Measurements from ENCODE around the gene DDX55.

DDX55 gene

DNA sequence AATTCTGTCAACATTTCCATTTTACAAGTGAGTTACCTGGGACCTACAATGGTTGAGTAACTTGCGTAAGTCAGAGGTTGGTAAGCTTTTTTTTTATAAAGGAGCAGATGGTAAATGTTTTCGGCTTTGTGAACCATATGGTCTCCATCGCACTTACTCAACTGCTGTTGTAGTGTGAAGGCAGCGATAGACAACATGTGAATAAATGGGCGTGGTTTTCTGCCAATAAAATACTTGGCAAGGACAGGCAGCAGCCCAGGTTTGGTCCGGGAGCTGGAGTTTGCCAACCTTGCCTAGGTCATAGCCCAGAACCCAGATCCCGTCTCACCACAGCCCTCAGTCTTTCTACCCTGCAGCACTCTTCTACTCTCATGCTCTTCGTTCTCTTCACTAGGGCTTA lies 6.3 kb downstream of the DDX55 start:
- no peak for DNase-seq (ENCODE audit: low read depth in 2 of 2)

DNA sequence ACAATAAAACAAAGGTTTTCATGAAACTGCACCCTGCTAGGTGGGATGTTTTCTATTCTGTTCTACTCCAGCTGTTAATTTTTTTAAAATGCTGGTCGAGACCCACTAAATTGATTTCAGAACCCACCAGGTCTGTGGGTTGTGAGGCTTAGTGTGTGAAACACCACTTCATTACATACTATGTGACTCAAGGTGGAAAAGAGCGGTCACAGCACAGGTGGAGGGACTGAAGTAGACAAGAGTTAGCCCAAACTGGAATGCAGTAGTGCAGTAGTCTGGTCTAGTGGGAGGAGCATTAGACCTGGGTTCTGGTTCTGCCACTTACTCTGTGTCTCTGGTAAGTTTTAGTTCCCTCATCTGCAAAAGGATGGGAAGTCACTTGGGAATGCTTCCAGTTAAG lies 12.2 kb downstream of the DDX55 start:
- DNase-seq (ENCODE audit: low read depth in 2 of 2), result no peak

DNA sequence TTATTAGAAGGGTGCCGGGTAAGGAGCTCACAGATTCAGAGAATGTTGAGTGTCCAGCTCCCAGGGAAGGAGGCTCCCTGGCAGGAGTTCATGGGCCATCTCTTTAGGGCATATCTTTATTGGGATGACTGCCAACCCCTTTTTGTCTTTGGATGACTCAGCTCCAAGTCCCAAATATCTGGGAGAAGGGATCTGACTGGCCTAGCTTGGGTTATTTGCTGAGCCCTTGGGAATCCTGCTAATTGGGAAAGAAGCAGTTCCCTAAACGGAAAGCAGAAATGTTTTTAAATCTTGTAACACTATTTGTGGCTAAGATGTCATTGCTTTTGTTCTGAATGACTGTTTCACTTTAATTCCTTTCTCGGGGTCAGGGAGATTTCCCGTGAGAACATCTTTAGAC lies 12.6 kb downstream of the DDX55 start:
- DNase-seq (ENCODE audit: low read depth in 2 of 2), result no peak

DNA sequence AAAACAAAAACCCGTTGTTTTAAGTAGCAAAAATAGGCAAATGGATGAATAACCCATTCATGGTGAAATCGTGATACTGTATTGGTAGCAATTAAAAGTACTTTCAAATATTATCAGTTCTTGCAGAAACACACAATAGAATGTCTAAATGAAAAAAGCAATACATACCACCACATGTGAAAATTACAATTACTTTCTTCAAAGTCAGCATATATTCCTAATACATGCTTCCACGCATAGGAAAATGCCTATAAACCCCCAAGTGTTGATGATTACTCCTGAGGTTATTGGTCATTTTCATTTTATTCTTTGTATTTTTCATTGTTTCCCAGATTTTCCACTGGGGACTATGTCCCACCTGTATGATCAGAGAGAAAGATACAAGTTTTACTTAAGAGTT lies 15.2 kb downstream of the DDX55 start:
- no peak for DNase-seq (ENCODE audit: low read depth in 2 of 2)

DNA sequence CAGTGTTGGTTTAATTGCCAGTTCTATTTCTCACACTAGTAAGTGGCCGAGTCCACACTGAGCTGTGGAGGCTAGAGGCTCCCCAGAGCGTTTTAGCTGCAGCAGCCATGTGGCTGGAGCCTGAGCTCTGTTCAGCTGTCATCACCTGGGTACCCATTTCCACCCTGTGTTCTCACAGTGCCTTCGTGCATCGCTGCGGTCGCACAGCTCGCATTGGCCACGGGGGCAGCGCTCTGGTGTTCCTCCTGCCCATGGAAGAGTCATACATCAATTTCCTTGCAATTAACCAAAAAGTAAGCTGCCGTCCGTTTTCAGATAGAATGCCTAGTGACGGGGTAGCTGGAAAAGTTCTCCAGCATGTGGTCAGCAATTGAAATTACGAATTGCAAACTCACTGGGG lies 15.7 kb downstream of the DDX55 start:
- DNase-seq (ENCODE audit: low read depth in 2 of 2), result no peak

DNA sequence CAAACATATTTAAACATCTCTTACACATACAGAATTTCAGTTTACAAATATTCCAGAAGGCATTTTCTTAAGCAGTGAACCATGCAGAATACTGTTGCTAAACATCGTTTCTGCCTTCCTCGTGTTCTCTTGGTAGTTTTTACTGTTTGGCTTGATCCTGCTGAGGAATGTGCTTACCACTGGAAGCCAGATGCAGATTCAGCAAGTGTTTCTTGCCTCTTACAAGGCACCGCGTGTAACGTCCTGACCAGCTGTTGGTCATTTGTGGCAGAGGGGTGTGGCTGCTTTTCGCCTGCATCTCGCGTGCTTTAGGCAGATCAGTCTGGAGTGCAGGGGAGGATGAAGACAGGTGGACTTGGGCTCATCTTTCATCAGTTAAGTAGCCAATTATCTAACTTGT lies 19.2 kb downstream of the DDX55 start:
- DNase-seq (ENCODE audit: low read depth in 2 of 2), result no peak

DNA sequence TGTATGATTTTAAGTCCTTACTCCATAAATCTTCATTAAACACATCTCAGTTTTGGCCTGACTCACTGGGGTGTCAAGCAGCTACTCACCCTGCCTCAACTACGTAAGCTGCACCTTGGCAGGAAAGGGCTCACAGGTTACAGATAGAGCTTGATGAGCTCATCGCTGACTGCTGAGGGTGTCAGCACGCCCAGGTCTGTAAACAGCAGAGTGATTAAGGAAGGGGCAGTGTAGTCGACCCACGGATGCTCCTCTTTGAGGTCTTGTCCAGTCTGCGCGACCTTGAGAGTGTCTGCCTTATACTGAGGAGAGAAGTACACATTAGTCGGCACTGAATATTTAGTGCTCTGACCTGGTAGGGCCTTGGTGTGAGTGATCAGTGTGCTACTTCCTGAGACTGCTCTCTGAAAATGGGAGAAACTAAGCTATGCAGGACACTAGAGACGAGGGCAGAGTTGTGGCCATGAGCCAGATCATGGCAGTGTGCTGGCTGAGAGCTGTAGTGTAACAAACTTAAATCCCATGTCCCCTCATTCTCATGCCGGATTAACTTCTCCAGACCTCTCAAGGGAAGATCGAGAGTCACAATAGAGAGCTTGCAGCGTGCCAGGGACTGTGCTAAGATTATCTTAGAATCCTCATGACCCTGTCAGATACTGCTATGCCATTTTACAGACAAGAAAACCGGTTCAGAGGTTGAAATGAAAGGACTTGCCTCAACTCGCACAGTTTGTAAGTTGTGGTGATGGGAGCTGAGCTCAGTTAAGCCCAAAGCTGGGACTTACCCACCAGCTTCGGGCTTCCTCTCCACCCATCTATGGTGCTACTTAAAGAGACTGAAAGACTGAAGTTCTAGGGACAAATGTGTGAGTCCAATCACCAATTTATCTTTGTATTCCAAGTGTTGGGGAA lies 20.0 kb downstream of the DDX55 start:
- no peak for DNase-seq (ENCODE audit: low read depth in 2 of 2)

DNA sequence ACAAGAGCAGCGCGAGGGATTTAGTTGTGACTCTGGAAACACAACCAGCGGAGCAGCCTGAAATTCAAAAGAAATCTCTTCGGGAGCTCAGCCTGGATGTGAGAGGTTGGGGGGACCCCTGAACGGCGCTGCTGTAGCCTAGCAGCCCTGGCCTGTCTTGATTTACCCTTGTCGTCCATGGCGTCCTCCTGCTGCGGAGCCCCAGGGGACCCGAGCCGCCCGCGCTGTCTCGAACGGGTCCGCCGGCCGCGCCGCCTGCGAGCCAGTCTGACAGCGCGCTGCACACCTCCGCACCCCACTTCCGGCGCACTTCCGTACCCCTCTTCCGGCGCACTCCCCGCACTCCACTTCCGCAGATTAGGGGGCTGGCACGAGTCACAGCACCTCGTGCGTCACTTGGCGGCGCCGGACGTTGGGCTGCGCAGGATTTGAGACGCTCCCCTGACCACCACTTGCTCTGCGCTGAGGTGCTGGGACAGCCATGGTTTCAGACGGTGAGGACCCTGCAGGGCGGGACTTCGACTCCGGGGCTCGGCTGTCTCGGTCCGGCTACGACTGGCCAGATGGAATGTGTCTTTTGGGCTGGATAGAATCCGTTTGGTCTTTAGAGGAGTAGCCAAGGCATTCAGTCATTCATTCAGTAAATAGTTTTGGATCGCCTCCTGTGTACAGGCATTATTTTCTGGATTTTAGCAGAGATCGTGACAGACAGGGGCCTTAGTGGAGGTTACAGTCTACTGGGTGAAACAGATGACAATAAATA lies 31.7 kb downstream of the DDX55 start, which contains the start of the genes EIF2B1 and GTF2H3:
Gene EIF2B1 (minus strand): TSS at position 308 of the 763 bp plus-strand sequence. CDS start 129 bp downstream, at position 179.
Gene GTF2H3 (plus strand): TSS at position 451 of the 763 bp plus-strand sequence. CDS start 31 bp downstream, at position 482.
- peak; percentile 94 to 96 for DNase-seq (ENCODE audit: low read depth in 2 of 2)

DNA sequence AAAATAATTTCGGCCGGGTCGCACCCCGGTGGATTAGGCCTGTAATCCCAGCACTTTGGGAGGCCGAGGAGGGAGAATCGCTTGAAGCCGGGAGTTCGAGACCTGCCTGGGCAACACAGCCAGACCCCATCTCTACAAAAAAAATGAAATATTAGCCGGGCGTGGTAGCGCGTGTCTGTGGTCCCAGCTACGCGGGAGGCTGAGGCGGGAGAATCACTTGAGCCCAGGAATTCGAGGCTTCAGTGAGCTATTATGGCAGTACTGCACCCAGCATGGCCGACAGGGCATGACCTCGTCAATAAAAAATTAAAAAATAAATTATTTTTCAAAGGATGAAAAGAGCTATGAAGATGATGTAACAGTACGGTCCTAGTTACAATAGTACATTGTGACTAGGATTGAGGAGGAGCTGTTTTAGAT lies 32.3 kb downstream of the DDX55 start:
- no peak for DNase-seq (ENCODE audit: low read depth in 2 of 2)

DNA sequence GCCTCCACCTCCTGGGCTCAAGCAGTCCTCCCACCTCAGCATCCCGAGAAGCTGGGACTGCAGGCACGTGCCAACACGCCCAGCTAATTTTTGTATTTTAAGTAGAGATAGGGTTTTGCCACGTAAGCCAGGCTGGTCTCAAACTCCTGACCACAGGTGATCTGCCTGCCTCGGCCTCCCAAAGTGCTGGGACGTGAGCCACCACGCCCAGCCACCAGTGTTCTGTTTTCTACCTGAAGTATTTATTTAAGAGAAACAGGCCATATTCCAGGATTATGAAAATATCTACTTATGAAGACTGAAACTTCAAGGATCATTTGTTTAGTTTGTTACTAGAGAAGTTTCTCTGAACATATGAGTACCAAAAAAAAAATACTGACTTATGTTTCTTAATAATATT lies 42.0 kb downstream of the DDX55 start:
- DNase-seq (ENCODE audit: low read depth in 2 of 2), result no peak

DNA sequence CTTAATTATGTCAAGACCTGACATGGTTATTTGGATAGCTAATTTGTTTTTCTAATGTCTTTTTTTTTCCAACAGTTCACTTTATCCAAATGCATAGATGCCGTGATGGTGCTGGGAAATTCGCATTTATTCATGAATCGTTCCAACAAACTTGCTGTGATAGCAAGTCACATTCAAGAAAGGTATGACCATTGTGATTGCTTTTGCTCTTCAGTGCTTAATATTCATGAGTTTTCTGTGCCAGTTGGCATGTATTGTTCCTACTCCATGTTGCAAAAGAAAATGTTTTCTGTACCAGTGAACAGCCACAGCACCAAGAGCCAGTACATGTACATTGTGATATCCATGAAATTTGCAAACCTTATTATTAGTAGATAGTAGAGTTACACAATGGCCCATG lies 43.5 kb downstream of the DDX55 start:
- no peak for DNase-seq (ENCODE audit: low read depth in 2 of 2)

DNA sequence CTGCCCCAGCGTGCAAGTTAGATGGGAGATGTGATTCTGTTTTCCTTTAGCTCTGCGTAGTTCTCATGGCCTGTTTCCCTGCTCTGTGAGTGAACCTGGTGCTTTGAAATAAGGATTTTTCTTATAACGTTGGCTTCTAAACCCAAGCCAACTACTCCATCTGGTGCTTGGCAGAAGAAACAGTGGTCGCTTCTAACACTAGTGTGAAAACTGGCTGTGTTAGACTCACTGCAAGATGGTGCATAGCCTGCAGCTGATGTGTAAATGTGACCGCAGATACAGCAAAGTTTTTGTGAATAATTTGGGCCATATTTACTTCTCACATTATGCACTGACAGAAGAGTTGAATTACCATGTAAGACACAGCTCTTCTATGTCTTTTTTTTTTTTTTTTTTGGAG lies 44.0 kb downstream of the DDX55 start:
- no peak for DNase-seq (ENCODE audit: low read depth in 2 of 2)

DNA sequence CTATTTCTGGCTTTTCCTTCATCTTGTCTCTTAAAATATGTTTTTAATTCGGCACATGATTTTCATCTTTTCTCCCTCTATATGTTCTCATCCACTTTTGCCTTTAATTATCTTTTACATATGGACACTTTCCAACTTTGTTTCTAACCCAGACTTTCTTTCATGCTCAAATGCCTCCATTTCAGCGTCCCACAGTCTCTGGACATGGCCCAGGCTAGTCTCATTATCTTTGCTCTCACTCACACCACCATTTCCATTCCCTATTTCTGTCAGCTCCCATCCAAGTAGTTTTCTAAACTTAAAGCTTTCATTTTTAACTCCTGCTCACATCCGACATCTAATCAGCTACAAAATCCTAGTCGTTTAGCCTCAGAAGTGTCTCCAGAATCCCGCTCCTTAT lies 46.5 kb downstream of the DDX55 start:
- no peak for DNase-seq (ENCODE audit: low read depth in 2 of 2)

DNA sequence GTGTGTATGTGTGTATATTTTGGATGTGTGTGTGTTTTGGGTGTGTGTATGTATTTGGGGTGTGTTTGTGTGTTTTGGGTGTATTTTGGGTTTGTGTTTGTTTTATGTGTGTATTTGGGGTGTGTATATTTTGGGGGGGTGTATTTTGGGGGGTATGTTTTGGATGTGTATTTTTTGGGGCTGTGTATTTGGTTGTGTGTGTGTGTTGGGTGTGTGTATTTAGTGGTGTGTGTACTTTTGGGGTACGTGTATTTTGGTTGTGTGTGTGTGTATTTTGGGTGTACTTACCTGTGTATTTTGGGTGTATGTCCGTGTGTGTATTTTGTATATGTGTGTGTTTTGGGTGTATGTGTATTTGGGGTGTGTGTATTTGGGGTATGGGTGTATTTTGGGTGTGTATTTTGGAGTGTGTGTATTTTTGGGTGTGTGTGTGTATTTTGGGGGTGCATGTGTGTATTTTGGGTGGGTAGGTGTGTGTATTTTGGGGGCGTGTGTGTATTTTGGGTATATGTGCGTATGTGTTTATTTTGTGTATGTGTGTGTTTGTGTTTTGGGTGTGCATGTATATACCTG lies 52.3 kb downstream of the DDX55 start:
- DNase-seq (ENCODE audit: low read depth in 2 of 2), result no peak

DNA sequence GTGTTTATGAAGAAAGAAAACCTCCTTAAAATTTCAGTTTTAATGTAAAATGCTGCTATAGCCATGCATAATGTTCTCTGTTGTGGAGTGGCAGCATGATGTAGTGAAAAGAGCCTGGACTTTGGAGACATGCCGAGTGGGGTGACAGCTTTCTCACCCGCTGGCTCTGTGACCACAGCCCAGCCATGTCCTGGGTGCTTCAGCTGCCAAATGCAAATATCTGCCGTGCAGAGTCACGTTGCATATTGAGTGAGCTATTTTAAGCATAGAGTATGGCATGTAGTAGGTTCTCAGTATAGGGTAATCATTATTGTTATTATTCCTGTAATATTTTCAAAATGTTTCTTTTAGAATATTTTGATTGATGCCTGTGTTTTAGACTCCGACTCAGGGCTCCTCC lies 53.5 kb downstream of the DDX55 start:
- DNase-seq (ENCODE audit: low read depth in 2 of 2), result no peak

DNA sequence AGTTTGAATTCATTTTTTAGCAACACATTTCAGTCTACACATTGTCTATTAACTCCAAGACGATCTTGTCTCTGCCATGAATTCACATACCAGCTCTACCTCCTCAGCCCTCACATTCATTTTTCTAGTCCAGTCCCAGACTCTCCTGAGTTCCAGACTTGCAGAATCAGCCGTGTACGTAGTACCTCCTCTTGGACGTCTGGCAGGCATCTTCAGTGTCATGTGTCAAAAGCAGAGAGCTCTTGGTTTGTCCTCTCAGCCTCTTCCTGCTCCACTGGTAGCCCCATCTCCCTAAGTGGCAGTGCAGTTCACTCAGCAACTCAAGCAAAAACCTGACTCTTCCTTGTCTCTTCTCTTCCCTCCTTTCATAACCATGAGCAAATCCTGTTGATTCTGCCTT lies 54.5 kb downstream of the DDX55 start:
- DNase-seq (ENCODE audit: low read depth in 2 of 2), result no peak

DNA sequence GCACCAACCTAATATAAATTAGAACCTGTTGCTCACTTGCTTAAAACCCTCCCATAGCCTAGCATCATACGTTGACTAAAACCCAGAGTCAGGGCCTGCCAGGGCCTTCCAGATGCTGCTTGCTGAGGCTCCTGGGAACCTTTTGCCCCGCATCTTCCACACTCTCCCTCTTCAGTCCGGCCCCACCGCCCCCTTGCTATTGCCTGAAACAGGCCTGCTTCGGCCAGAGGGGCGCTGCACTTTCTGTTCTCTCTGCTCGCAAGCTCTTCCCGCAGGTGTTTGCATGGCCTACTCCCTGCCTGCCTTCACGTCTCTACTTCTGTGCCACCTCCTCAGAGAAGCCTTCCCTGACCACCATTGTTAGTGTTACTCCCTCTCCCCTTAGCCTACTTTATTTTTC lies 55.3 kb downstream of the DDX55 start:
- DNase-seq (ENCODE audit: low read depth in 2 of 2), result no peak

DNA sequence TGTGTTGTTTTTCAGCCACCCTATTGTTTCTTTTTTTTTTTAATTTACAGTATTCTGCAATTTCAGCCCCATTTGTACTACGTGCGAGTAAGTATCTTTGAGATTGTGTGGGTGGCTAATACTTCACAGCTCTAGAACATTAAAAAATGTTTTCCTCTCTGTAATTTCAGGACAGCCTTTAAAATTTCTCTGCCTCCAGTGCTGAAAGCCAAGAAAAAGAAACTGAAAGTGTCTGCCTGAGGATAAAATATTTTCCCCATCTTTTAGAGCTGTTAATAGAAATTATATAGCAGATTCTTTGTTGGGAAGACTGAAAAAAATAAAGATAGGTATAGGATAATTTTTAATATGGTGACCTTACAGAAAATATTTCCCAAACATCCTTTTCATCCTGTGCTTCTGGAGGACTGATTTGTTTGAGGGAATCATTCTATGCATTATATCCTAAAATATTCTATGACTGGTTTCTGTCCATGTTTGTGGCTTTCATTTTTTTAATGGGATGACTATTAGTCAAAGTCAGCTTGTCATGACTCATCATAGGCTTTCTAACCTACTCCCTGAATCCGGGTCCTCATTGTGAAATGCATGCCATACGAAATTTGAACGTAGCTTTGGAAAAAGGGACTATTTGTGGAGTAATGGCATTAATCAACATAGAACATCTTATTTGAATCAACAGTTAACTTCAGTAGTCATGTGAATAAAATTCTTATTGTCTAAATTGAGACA lies 58.3 kb downstream of the DDX55 start:
- DNase-seq (ENCODE audit: low read depth in 2 of 2), result no peak

DNA sequence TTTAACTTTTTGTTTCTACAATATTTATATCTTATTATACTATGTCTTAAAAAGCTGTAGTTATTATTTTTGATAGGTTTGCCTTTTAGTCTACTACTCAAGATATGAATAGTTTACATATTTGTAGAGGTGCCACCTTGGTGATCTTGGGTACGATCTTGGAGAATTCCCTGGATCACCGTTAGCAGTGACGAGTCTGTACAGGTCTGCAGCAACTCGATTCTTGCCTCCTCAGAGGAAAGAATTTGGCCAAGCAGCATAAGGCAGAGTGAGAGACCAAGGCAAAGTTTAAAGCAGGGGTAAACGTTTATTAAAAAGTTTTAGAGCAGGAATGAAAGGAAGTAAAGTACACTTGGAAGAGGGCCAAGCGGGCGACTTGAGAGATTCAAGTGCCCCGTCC lies 65.9 kb downstream of the DDX55 start:
- no peak for DNase-seq (ENCODE audit: low read depth in 2 of 2)
